GM06990 (cell line): ENCODE results near the gene HIP1.
A peak's percentile ranks its signal among the peaks of the same experiment; 100 is the strongest.

ENCODE experiments used
- DNase-seq: peaks from one replicate; pipeline ENCODE4 v3.0.0-alpha.2; 2011; ENCODE audit not compliant: insufficient read length; ENCODE audit errors: extremely low read depth
- H3K27me3 ChIP-seq: replicated peaks from 2 replicates; pipeline ENCODE4 v1.6.0; 2011; ENCODE audit warnings: low read length; ENCODE audit not compliant: control insufficient read depth, insufficient read depth
- H3K36me3 ChIP-seq: 2 replicates; pipeline ENCODE4 v1.5.1; 2011; ENCODE audit warnings: low read length; ENCODE audit not compliant: control insufficient read depth, insufficient read depth
- H3K4me3 ChIP-seq: replicated peaks from 2 replicates; pipeline ENCODE4 v1.5.1; 2011; ENCODE audit warnings: low read depth, mild to moderate bottlenecking, control low read depth, low read length
- TF ChIP-seq, protein P1 (sequence below): IDR thresholded peaks from 2 replicates; pipeline ENCODE4 v1.5.1; 2011; ENCODE audit warnings: low read length, control low read depth, mild to moderate bottlenecking, inconsistent platforms; ENCODE audit not compliant: insufficient read depth, poor library complexity, severe bottlenecking

Gene HIP1

GRCh38 chr7:75756991-75757676, 18.4 kb upstream of the HIP1 start:
- Histone ChIP-seq H3K4me3 (no peak overlapping the region), H3K36me3 (no peaks in the 10 kb centered on the region), H3K27me3 (no peaks in the 10 kb centered on the region)
- TF ChIP-seq, protein P1, sequence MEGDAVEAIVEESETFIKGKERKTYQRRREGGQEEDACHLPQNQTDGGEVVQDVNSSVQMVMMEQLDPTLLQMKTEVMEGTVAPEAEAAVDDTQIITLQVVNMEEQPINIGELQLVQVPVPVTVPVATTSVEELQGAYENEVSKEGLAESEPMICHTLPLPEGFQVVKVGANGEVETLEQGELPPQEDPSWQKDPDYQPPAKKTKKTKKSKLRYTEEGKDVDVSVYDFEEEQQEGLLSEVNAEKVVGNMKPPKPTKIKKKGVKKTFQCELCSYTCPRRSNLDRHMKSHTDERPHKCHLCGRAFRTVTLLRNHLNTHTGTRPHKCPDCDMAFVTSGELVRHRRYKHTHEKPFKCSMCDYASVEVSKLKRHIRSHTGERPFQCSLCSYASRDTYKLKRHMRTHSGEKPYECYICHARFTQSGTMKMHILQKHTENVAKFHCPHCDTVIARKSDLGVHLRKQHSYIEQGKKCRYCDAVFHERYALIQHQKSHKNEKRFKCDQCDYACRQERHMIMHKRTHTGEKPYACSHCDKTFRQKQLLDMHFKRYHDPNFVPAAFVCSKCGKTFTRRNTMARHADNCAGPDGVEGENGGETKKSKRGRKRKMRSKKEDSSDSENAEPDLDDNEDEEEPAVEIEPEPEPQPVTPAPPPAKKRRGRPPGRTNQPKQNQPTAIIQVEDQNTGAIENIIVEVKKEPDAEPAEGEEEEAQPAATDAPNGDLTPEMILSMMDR, result peak; percentile 50
- DNase-seq, result no peak

- DNase-seq, result no peak
- TF ChIP-seq, protein P1, result no peak
- no peak overlapping the region for H3K4me3 ChIP-seq
Observed at GRCh38 chr7:75756206-75756990, 17.7 kb upstream of the HIP1 start.

GRCh38 chr7:75743455-75743859, 4.7 kb upstream of the HIP1 start:
- Histone ChIP-seq H3K27me3 (no peaks in the 10 kb centered on the region), H3K4me3 (no peak overlapping the region), H3K36me3 (no peaks in the 10 kb centered on the region)
- DNase-seq, result no peak
- TF ChIP-seq, protein P1, result no peak

More at GRCh38 chr7:75756206-75756990, 17.7 kb upstream of the HIP1 start:
- H3K27me3 ChIP-seq, result no peaks in the 10 kb centered on the region
- no peaks in the 10 kb centered on the region for H3K36me3 ChIP-seq

GRCh38 chr7:75740846-75741497, 2.2 kb upstream of the HIP1 start:
- no peaks in the 10 kb centered on the region for H3K27me3 ChIP-seq
- TF ChIP-seq, protein P1, result no peak
- H3K36me3 ChIP-seq, result no peaks in the 10 kb centered on the region
- peak; percentile 43 for DNase-seq
- H3K4me3 ChIP-seq, result no peak overlapping the region

DNA sequence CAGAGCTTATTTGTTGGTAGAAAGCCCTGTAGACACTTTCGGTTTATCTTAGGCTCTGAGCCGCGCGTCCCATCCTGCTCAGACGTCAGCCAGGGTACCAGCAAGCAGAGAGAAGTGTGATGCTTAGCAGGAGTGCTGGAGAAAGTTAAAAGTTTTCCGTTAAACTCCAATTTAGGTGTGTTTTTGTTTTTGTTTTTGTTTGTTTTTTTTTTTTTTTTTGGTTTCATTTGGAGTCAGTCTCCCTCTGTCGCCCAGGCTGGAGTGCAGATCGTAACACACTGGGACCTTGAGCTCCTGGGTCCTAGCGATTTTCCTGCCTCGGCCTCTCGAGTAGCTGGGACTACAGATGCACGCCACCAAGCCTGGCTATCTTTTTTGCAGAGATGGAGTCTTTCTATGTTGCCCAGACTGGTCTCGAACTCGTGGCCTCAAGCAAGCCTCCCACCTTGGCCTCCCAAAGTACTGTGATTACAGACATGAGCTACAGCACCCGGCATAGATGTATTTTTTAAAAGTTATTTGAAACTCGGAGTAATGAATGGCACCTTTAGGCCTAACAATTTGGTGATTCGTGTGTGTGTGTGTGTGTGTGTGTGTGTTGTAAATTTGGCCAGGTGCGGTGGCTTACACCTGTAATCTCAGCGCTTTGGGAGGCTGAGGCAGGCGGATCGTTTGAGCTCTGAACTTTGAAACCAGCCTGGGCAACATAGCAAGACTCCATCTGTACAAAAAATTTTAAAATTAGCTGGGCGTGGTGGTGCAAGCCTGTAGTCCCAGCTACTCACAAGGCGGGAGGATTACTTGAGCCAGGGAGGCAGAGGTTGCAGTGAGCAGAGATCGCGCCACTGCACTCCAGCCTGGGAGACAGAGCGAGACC, 1.3 kb upstream of the HIP1 start:
- DNase-seq, result no peak
- H3K36me3 ChIP-seq, result no peaks in the 10 kb centered on the region
- H3K4me3 ChIP-seq, result peak overlapping the region; percentile 68
- H3K27me3 ChIP-seq, result no peaks in the 10 kb centered on the region
- TF ChIP-seq, protein P1, result no peak
